NOMO-1 treated with DMSO at 0.1 percent for 48 hours (cell line): ENCODE data around the gene BMAL1.

Experiments
- DNase-seq: peaks from one replicate; lab custom pipeline; 2025; ENCODE audit not compliant: unreplicated experiment; lab: John Stamatoyannopoulos, UW

Gene BMAL1

GRCh38 chr11:13436836-13437235, 159.2 kb downstream of the BMAL1 start:
- peak; percentile 11 for DNase-seq
